HFF-Myc (cell line): ENCODE data around the gene DPPA2.

Source experiments
- DNase-seq: peaks from one replicate; pipeline ENCODE4 v3.0.0-alpha.2; 2011; ENCODE audit warnings: low read depth; ENCODE audit errors: extremely low read depth
- H3K4me3 ChIP-seq: replicated peaks from 2 replicates; pipeline ENCODE4 v1.5.1; 2011; ENCODE audit warnings: low read depth, mild to moderate bottlenecking, control low read depth, low read length
- TF ChIP-seq, protein P1 (sequence below): IDR thresholded peaks from 2 replicates; pipeline ENCODE4 v1.5.1; 2012; ENCODE audit warnings: mild to moderate bottlenecking, low read depth, low read length, control low read depth; ENCODE audit errors: missing control alignments

DPPA2 gene

DNA sequence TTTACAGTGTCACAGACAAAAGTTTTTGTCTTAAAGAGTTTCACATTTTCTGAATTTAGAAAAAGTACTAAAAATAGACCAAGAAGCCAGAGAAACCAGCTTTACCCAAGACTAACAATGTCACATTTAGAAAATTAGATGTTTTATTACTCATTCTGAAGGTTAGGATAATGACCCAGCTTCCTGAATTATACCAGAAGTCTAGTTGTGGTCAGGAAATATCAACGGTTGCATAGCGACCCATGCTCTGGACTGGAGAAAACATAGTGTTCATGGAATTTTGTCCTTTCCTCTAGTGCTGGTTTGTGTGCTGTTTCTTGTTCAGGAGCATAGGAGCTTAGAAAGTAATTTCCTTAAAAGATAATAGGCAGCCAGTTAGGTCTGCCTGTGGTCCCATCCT, 59.0 kb downstream of the DPPA2 start:
- no peak for DNase-seq
- TF ChIP-seq, protein P1, sequence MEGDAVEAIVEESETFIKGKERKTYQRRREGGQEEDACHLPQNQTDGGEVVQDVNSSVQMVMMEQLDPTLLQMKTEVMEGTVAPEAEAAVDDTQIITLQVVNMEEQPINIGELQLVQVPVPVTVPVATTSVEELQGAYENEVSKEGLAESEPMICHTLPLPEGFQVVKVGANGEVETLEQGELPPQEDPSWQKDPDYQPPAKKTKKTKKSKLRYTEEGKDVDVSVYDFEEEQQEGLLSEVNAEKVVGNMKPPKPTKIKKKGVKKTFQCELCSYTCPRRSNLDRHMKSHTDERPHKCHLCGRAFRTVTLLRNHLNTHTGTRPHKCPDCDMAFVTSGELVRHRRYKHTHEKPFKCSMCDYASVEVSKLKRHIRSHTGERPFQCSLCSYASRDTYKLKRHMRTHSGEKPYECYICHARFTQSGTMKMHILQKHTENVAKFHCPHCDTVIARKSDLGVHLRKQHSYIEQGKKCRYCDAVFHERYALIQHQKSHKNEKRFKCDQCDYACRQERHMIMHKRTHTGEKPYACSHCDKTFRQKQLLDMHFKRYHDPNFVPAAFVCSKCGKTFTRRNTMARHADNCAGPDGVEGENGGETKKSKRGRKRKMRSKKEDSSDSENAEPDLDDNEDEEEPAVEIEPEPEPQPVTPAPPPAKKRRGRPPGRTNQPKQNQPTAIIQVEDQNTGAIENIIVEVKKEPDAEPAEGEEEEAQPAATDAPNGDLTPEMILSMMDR, result no peak
- no peak overlapping the region for H3K4me3 ChIP-seq

DNA sequence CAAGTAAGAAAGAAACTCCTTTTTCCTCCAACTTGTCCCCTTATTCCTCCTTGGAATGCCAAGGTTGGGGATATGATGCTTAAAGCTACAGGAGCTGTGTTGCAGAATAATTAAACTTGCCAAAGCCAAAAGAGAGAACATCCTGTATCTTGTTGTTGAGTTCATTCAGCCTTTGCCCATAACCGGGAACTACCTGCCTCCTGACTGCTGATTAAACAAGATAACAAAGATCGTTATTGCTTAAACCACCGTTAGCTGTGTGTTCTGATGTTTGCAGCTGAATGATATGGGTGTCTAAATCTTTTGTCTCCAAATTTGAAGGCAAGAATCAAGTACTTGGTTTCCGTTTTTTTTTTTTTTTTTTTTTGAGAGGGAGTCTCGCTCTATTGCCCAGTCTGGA, 61.5 kb downstream of the DPPA2 start:
- TF ChIP-seq, protein P1, result no peak
- H3K4me3 ChIP-seq, result no peak overlapping the region
- DNase-seq, result no peak

DNA sequence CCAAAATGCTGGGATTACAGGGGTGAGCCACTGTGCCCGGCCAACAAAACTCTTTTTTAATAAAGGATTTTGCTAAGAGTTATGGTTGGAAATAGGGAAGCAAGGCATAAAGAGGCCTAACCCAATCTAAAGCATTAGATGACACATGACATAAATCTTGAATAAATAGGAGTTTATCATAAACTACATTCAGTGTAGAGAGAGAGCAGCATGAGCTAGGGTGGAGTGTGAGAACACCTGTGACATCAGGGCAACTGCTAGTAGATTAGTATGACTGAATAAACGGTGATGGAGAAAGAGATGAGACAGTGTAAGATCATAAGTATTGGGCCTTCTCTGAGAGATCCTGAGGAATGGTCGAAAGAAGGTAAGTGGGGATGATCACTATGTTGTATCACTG, 63.7 kb downstream of the DPPA2 start:
- TF ChIP-seq, protein P1, result no peak
- H3K4me3 ChIP-seq, result no peak overlapping the region
- no peak for DNase-seq
